Endothelial cell of umbilical vein (primary cell): ENCODE results near the gene SLC6A1. TPM values are rescaled to one million over a fixed set of nuclear protein-coding genes. Genes with fewer than 3 reads are reported as not detected.

Experiments used
- BruUV-seq: library from RNA; stranded (reverse); fragments of 400-500 nt; replicated peaks from 2 replicates; lab custom pipeline; 2021; lab: Mats Ljungman, UMichigan
- CTCF ChIA-PET: fragments of 300-600, 350-600 bp; sonication (Branson Sonifier 250); formaldehyde crosslinking; loops from one replicate; lab custom pipeline; 2021; ENCODE audit warnings: antibody characterized with exemption, inconsistent platforms; lab: Charles Lee
- POLR2A ChIA-PET: fragments of 300-600, 350-600 bp; sonication (Branson Sonifier 250); formaldehyde crosslinking; loops from one replicate; lab custom pipeline; 2021; ENCODE audit warnings: antibody characterized with exemption, inconsistent platforms; lab: Charles Lee
- DNase-seq: peaks from one replicate; pipeline ENCODE4 v3.0.0-alpha.2; 2011; ENCODE audit warnings: low read depth, low spot score
- FAIRE-seq: peaks from 2 replicates; lab custom pipeline; 2011; peaks lifted over from hg19 to GRCh38; lab: Jason Lieb, UNC
- H2AFZ ChIP-seq: 2 replicates; pipeline ENCODE4 v1.6.0; 2012; ENCODE audit warnings: low read depth, low read length, control low read depth, inconsistent platforms
- H3K27ac ChIP-seq: 2 replicates; pipeline ENCODE4 v1.5.1; 2011; ENCODE audit warnings: low read depth, mild to moderate bottlenecking, control low read depth, low read length, moderate library complexity; ENCODE audit not compliant: insufficient read depth
- H3K27me3 ChIP-seq, 2 experiments: 2 replicates each; pipeline versions ENCODE4 v1.6.0 to v1.6.1; 2011; ENCODE audit warnings: low read length in 2 of 2, mixed read lengths in 1 of 2; ENCODE audit not compliant: control insufficient read depth in 2 of 2, insufficient read depth in 2 of 2
- H3K36me3 ChIP-seq, 2 experiments: 2 replicates in 1 of 2; 3 replicates in 1 of 2; pipeline ENCODE4 v1.5.1; 2011; ENCODE audit warnings: low read length in 2 of 2, mild to moderate bottlenecking in 1 of 2, moderate library complexity in 1 of 2; ENCODE audit not compliant: control insufficient read depth in 2 of 2, insufficient read depth in 2 of 2; ENCODE audit errors: extremely low read depth in 1 of 2
- H3K4me1 ChIP-seq: 3 replicates; pipeline ENCODE4 v1.5.1; 2011; ENCODE audit warnings: mild to moderate bottlenecking, low read length; ENCODE audit not compliant: control insufficient read depth, insufficient read depth; ENCODE audit errors: extremely low read depth
- H3K4me2 ChIP-seq: 2 replicates; pipeline ENCODE4 v1.6.1; 2011; ENCODE audit warnings: low read length, control low read depth, mixed read lengths; ENCODE audit not compliant: insufficient read depth
- H3K4me3 ChIP-seq, 3 experiments: fragments of 200-600 bp in 1 of 3; sonication (generic), shearing (Covaris generic) in 1 of 3; replicated peaks in 1 of 3; 2 replicates each; pipeline ENCODE4 v1.5.1; 2011 to 2016; ENCODE audit warnings: control low read depth in 3 of 3, low read length in 3 of 3, mild to moderate bottlenecking in 2 of 3, inconsistent platforms in 1 of 3, low read depth in 1 of 3, moderate library complexity in 1 of 3; ENCODE audit not compliant: insufficient read depth in 1 of 3
- H3K79me2 ChIP-seq: 2 replicates; pipeline ENCODE4 v1.6.0; 2012; ENCODE audit warnings: low read length, inconsistent platforms; ENCODE audit not compliant: control insufficient read depth, insufficient read depth
- H3K9ac ChIP-seq: replicated peaks from 2 replicates; pipeline ENCODE3; 2011; ENCODE audit warnings: low read length, control low read depth; ENCODE audit not compliant: insufficient read depth; ENCODE audit errors: extremely low read depth
- H3K9me1 ChIP-seq: replicated peaks from 3 replicates; pipeline ENCODE4 v1.6.0; 2011; ENCODE audit warnings: mild to moderate bottlenecking, low read length; ENCODE audit not compliant: control insufficient read depth, insufficient read depth; ENCODE audit errors: extremely low read depth
- H3K9me3 ChIP-seq: replicated peaks from 2 replicates; pipeline ENCODE4 v1.5.1; 2012; ENCODE audit warnings: low read length, inconsistent platforms; ENCODE audit not compliant: control insufficient read depth, insufficient read depth
- H4K20me1 ChIP-seq: replicated peaks from 2 replicates; pipeline ENCODE3; 2011; ENCODE audit warnings: mild to moderate bottlenecking, low read length; ENCODE audit not compliant: control insufficient read depth, insufficient read depth; ENCODE audit errors: extremely low read depth
- FOS ChIP-seq: IDR thresholded peaks from 2 replicates; pipeline ENCODE4 v1.6.1; 2011; ENCODE audit warnings: mild to moderate bottlenecking, low read length, moderate library complexity, borderline replicate concordance; ENCODE audit not compliant: insufficient read depth
- JUN ChIP-seq: IDR thresholded peaks from 2 replicates; pipeline ENCODE4 v1.6.1; 2011; ENCODE audit warnings: borderline replicate concordance, low read depth; ENCODE audit not compliant: insufficient read length, insufficient read depth
- MYC ChIP-seq: IDR thresholded peaks from one replicate; pipeline ENCODE4 v1.6.1; 2011; ENCODE audit warnings: mild to moderate bottlenecking, low read depth, low read length
- dilution Hi-C: fragments of 300-500 bp; cut with MboI; formaldehyde crosslinking; loops from one replicate; pipeline ENCODE4 v1.15.0; 2019; ENCODE audit warnings: low sequenced_read_pairs; ENCODE audit not compliant: extremely low pct_ligation_motif_present
- intact Hi-C: fragments of 100-400 bp; cut with micrococcal nuclease; formaldehyde crosslinking; loops from one replicate; pipeline ENCODE4 v1.10.0; 2022
- polyA plus RNA-seq, 4 experiments: library from polyadenylated mRNA; depleted of rRNA in 3 of 4; stranded (reverse) in 3 of 4; unstranded in 1 of 4; fragments of >200 nt; gene quantifications; 2 replicates each; pipeline versions ENCODE4 v1.2.1 to v1.2.3, GENCODE V29; 2011 to 2012; ENCODE audit warnings: missing spikeins in 1 of 4
- total RNA-seq: library from RNA; stranded (reverse); gene quantifications from 2 replicates; pipeline ENCODE4 v1.2.3, GENCODE V29; 2021
- TF ChIP-seq, protein P1 (sequence below), 2 donors: IDR thresholded peaks; 1 replicate in 1 of 2; 2 replicates in 1 of 2; pipeline ENCODE4 v1.5.1; 2011; ENCODE audit warnings: low read length in 2 of 2, mild to moderate bottlenecking in 2 of 2, moderate library complexity in 2 of 2, control low read depth in 1 of 2, inconsistent platforms in 1 of 2, low read depth in 1 of 2; ENCODE audit not compliant: insufficient read depth in 1 of 2; ENCODE audit errors: extremely low read depth in 1 of 2

SLC6A1 gene
- total and polyA plus RNA-seq, 2 donors (not counting 3 experiments of a cell fraction or from before 2014, with no cell fraction given) = not detected

DNA sequence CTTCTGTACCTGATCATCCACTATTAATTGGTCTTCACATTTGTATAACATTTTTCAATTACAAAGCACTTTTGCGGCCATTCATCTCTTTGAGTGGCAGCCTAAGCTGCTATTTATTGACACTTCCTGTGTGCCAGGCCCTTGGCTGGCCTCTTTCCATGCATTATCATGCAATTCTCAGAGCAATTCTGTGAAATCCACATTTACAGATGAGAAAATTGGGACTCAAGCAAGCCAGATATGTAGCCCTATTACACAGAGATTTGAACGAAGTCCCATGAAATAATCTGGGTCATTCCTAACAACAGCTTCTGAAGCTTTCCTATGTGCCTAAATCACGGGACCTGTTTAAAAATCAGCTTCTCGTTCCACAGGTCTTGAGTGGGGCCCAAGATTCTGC, 17.4 kb downstream of the SLC6A1 start:
- Histone ChIP-seq H3K9me3 (no peaks in the 10 kb centered on the region), H3K4me2 (no peak overlapping the region), H3K4me1 (no peaks in the 10 kb centered on the region), H4K20me1 (no peaks in the 10 kb centered on the region), H3K36me3 (no peaks in the 10 kb centered on the region), H3K9me1 (no peaks in the 10 kb centered on the region), H3K79me2 (no peaks in the 10 kb centered on the region), H3K4me3 (no peak overlapping the region), H2AFZ (no peak overlapping the region), H3K27ac (no peak overlapping the region), H3K9ac (no peak overlapping the region), H3K27me3 (peaks cover 0 to 1% of the 10 kb centered on the region in 2 experiments)
- no TSS peak for BruUV-seq
- dilution Hi-C loops (no loop called here), intact Hi-C loops (no loop called here)
- ChIA-PET CTCF (no interaction called here), POLR2A (no interaction called here)
- TF ChIP-seq MYC (no peak), JUN (no peak)
- TF ChIP-seq, protein P1, sequence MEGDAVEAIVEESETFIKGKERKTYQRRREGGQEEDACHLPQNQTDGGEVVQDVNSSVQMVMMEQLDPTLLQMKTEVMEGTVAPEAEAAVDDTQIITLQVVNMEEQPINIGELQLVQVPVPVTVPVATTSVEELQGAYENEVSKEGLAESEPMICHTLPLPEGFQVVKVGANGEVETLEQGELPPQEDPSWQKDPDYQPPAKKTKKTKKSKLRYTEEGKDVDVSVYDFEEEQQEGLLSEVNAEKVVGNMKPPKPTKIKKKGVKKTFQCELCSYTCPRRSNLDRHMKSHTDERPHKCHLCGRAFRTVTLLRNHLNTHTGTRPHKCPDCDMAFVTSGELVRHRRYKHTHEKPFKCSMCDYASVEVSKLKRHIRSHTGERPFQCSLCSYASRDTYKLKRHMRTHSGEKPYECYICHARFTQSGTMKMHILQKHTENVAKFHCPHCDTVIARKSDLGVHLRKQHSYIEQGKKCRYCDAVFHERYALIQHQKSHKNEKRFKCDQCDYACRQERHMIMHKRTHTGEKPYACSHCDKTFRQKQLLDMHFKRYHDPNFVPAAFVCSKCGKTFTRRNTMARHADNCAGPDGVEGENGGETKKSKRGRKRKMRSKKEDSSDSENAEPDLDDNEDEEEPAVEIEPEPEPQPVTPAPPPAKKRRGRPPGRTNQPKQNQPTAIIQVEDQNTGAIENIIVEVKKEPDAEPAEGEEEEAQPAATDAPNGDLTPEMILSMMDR (IDR thresholded peaks at IDR 0.05; ENCODE audit: extremely low read depth in 1 of 2, insufficient read depth in 1 of 2, low read depth in 1 of 2, low read length in 2 of 2) = no peak
- DNase-seq = no peak
- no peak for FAIRE-seq

- H4K20me1 ChIP-seq = no peaks in the 10 kb centered on the region
- no peak overlapping the region for H3K4me2 ChIP-seq
- no peak overlapping the region for H3K9ac ChIP-seq
- H3K9me3 ChIP-seq = no peaks in the 10 kb centered on the region
- no peak overlapping the region for H2AFZ ChIP-seq
- H3K4me3 ChIP-seq = no peak overlapping the region
- BruUV-seq = no TSS peak
- H3K9me1 ChIP-seq = no peaks in the 10 kb centered on the region
- no peaks in the 10 kb centered on the region for H3K27me3 ChIP-seq
- FAIRE-seq = no peak
- H3K27ac ChIP-seq = no peak overlapping the region
- no peak for DNase-seq
- intact Hi-C loops = no loop called here
- H3K36me3 ChIP-seq = no peaks in the 10 kb centered on the region
- CTCF ChIA-PET = no interaction called here
- no peak for TF ChIP-seq FOS
- no peaks in the 10 kb centered on the region for H3K79me2 ChIP-seq
- no peaks in the 10 kb centered on the region for H3K4me1 ChIP-seq
- dilution Hi-C loops = no loop called here
- POLR2A ChIA-PET = no interaction called here
Observed at GRCh38 chr3:11010426-11011165, 18.0 kb downstream of the SLC6A1 start.
